Mesenchymal stem cell (in vitro differentiated cells and primary cell): Measurements from ENCODE around the gene TXNDC16.

ENCODE experiments used
- DNase-seq: peaks from one replicate; pipeline ENCODE4 v3.0.0-alpha.2; 2013
- H2AFZ ChIP-seq: one replicate; pipeline ENCODE4 v1.6.1; 2013; ENCODE audit warnings: low read depth, mild to moderate bottlenecking, control low read depth, inconsistent platforms, low read length, moderate library complexity
- H2AK5ac ChIP-seq: 2 replicates; pipeline ENCODE4 v1.6.1; 2013; ENCODE audit warnings: low read length, moderate library complexity, mild to moderate bottlenecking, inconsistent platforms; ENCODE audit not compliant: severe bottlenecking
- H2BK120ac ChIP-seq: one replicate; pipeline ENCODE4 v1.6.1; 2013; ENCODE audit warnings: low read depth, mild to moderate bottlenecking, inconsistent platforms, low read length, moderate library complexity
- H2BK12ac ChIP-seq, 2 experiments: one replicate each; pipeline ENCODE4 v1.6.1; 2013; ENCODE audit warnings: inconsistent platforms in 2 of 2, low read length in 2 of 2, mild to moderate bottlenecking in 2 of 2, moderate library complexity in 2 of 2, control low read depth in 1 of 2
- H2BK15ac ChIP-seq: one replicate; pipeline ENCODE4 v1.6.1; 2013; ENCODE audit warnings: mild to moderate bottlenecking, low read depth, inconsistent platforms; ENCODE audit not compliant: poor library complexity, severe bottlenecking
- H2BK5ac ChIP-seq: 2 replicates; pipeline ENCODE4 v1.6.1; 2013; ENCODE audit warnings: low read depth, mild to moderate bottlenecking, low read length, control low read depth, inconsistent platforms; ENCODE audit not compliant: poor library complexity, severe bottlenecking
- H3K14ac ChIP-seq, 2 experiments: one replicate each; pipeline ENCODE4 v1.6.1; 2013; ENCODE audit warnings: inconsistent platforms in 2 of 2, low read length in 2 of 2, control low read depth in 1 of 2, mild to moderate bottlenecking in 1 of 2, moderate library complexity in 1 of 2
- H3K18ac ChIP-seq, 2 experiments: one replicate each; pipeline ENCODE4 v1.6.1; 2013; ENCODE audit warnings: inconsistent platforms in 2 of 2, low read length in 2 of 2, control low read depth in 1 of 2, low read depth in 1 of 2, mild to moderate bottlenecking in 1 of 2
- H3K23ac ChIP-seq, 2 experiments: one replicate each; pipeline ENCODE4 v1.6.1; 2013; ENCODE audit warnings: inconsistent platforms in 2 of 2, low read length in 2 of 2, mild to moderate bottlenecking in 2 of 2, moderate library complexity in 2 of 2, control low read depth in 1 of 2
- H3K27ac ChIP-seq: 2 replicates; pipeline ENCODE4 v1.5.1; 2013; ENCODE audit warnings: mild to moderate bottlenecking, moderate library complexity, low read length, control low read depth, inconsistent platforms; ENCODE audit not compliant: poor library complexity, severe bottlenecking
- H3K27me3 ChIP-seq, 2 experiments: 2 replicates each; pipeline versions ENCODE4 v1.6.1 to v1.7.0; 2013; ENCODE audit warnings: low read length in 2 of 2, mild to moderate bottlenecking in 2 of 2, moderate library complexity in 2 of 2, control low read depth in 1 of 2, inconsistent platforms in 1 of 2; ENCODE audit not compliant: control insufficient read depth in 1 of 2, insufficient read depth in 1 of 2
- H3K36me3 ChIP-seq, 2 experiments: 2 replicates each; pipeline versions ENCODE4 v1.6.1 to v1.7.0; 2013; ENCODE audit warnings: low read length in 2 of 2, control low read depth in 1 of 2, inconsistent platforms in 1 of 2, low read depth in 1 of 2, mild to moderate bottlenecking in 1 of 2; ENCODE audit not compliant: insufficient read depth in 2 of 2, control insufficient read depth in 1 of 2
- H3K4ac ChIP-seq, 2 experiments: one replicate each; pipeline ENCODE4 v1.6.1; 2013; ENCODE audit warnings: inconsistent platforms in 2 of 2, low read length in 2 of 2, mild to moderate bottlenecking in 2 of 2, moderate library complexity in 2 of 2, control low read depth in 1 of 2, low read depth in 1 of 2
- H3K4me1 ChIP-seq: 2 replicates; pipeline ENCODE4 v1.6.1; 2013; ENCODE audit warnings: low read depth, low read length, control low read depth; ENCODE audit not compliant: control insufficient read depth, insufficient read depth
- H3K4me2 ChIP-seq: 2 replicates; pipeline ENCODE4 v1.6.1; 2013; ENCODE audit warnings: low read length, mild to moderate bottlenecking, inconsistent platforms; ENCODE audit not compliant: poor library complexity, severe bottlenecking
- H3K4me3 ChIP-seq, 2 experiments: 2 replicates each; pipeline versions ENCODE4 v1.5.1 to v1.7.0; 2013; ENCODE audit warnings: low read length in 2 of 2, mild to moderate bottlenecking in 2 of 2, control low read depth in 1 of 2, low read depth in 1 of 2; ENCODE audit not compliant: insufficient read depth in 1 of 2
- H3K79me1 ChIP-seq: replicated peaks from 2 replicates; pipeline ENCODE4 v1.6.1; 2013; ENCODE audit warnings: mild to moderate bottlenecking, control low read depth, low read length, inconsistent platforms; ENCODE audit not compliant: poor library complexity, severe bottlenecking
- H3K9ac ChIP-seq: 2 replicates; pipeline ENCODE4 v1.7.0; 2013; ENCODE audit warnings: mild to moderate bottlenecking, low read length, moderate library complexity
- H3K9me3 ChIP-seq: 2 replicates; pipeline ENCODE4 v1.7.0; 2013; ENCODE audit warnings: mild to moderate bottlenecking, low read length; ENCODE audit not compliant: control insufficient read depth
- H4K8ac ChIP-seq: one replicate; pipeline ENCODE4 v1.6.1; 2013; ENCODE audit warnings: inconsistent platforms, mild to moderate bottlenecking, low read length, moderate library complexity
- H4K91ac ChIP-seq: one replicate; pipeline ENCODE4 v1.6.1; 2013; ENCODE audit warnings: mild to moderate bottlenecking, low read length, inconsistent platforms
- WGBS: methylation state at CpG from one replicate; pipeline ENCODE4 v1.1.7; 2013; ENCODE audit warnings: mixed read lengths; 5-methylcytosine and 5-hydroxymethylcytosine counted together

TXNDC16 gene

DNA sequence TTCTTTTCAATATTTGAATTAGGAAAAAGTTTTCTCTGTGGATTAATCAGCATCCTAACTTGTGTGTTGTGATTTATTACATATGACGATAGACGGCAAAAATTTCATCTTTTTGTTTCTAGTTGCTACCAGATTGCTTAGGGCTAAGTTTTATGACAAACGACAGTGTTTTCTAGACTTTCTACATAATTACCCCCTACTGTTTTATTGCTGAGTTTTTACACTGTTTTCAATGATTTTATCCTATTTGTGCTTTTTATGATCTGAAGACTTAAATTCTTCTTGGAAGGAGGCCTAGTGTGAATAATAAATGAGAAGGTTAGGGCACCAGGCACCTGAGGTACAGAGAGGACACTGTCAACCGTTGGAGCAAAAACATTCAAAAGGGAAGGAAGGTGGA, 88.1 kb downstream of the TXNDC16 start:
- H3K9ac ChIP-seq: no peak overlapping the region
- 92% methylated on average over 2 of the region's 4 CpGs for whole genome bisulfite sequencing
- H3K9me3 ChIP-seq: no peaks in the 10 kb centered on the region
- H2AFZ ChIP-seq: no peak overlapping the region
- no peak overlapping the region for H3K23ac ChIP-seq
- H4K8ac ChIP-seq: no peak overlapping the region
- no peak overlapping the region for H4K91ac ChIP-seq
- H3K14ac ChIP-seq: no peak overlapping the region
- H3K4me2 ChIP-seq: no peak overlapping the region
- H2AK5ac ChIP-seq: no peak overlapping the region
- H3K27me3 ChIP-seq: no peaks in the 10 kb centered on the region
- H2BK12ac ChIP-seq: no peak overlapping the region
- H2BK5ac ChIP-seq: no peak overlapping the region
- H3K4ac ChIP-seq: no peak overlapping the region
- H3K36me3 ChIP-seq: no peaks in the 10 kb centered on the region
- DNase-seq: no peak
- H2BK120ac ChIP-seq: no peak overlapping the region
- H3K4me3 ChIP-seq: no peak overlapping the region
- H3K4me1 ChIP-seq: no peaks in the 10 kb centered on the region
- H3K27ac ChIP-seq: no peak overlapping the region
- no peaks in the 10 kb centered on the region for H3K79me1 ChIP-seq
- no peak overlapping the region for H3K18ac ChIP-seq
- no peak overlapping the region for H2BK15ac ChIP-seq

DNA sequence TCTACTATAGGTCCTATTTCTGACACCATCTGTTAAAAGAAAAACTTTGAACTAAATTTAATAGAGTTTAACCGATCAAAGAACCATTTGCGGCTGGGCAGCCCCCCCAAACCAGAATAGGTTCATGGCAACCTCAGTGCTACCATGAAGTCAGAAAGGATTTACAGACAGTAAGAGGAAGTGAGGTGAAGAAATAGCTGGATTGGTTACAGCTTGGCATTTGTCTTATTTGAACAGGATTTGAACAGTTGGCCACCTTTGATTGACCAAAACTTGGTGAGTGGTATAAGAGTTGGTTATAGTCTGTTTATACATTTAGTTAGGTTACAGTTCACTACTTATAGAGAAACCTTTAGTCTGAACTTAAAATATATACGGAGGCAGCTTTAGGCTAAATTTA, 88.9 kb downstream of the TXNDC16 start:
- no peak overlapping the region for H3K9ac ChIP-seq
- no peak overlapping the region for H3K27ac ChIP-seq
- WGBS: 100% methylated on average over 2 of the region's 3 CpGs
- no peak overlapping the region for H4K8ac ChIP-seq
- H2BK5ac ChIP-seq: no peak overlapping the region
- H2BK12ac ChIP-seq: no peak overlapping the region
- no peak overlapping the region for H3K4me2 ChIP-seq
- no peaks in the 10 kb centered on the region for H3K36me3 ChIP-seq
- H4K91ac ChIP-seq: no peak overlapping the region
- no peak overlapping the region for H3K14ac ChIP-seq
- no peak overlapping the region for H3K23ac ChIP-seq
- no peaks in the 10 kb centered on the region for H3K79me1 ChIP-seq
- no peaks in the 10 kb centered on the region for H3K27me3 ChIP-seq
- H3K4ac ChIP-seq: no peak overlapping the region
- H3K4me1 ChIP-seq: no peaks in the 10 kb centered on the region
- H2AK5ac ChIP-seq: no peak overlapping the region
- H2BK15ac ChIP-seq: no peak overlapping the region
- no peak overlapping the region for H3K18ac ChIP-seq
- H3K4me3 ChIP-seq: no peak overlapping the region
- H3K9me3 ChIP-seq: no peaks in the 10 kb centered on the region
- H2BK120ac ChIP-seq: no peak overlapping the region
- DNase-seq: no peak
- H2AFZ ChIP-seq: no peak overlapping the region

DNA sequence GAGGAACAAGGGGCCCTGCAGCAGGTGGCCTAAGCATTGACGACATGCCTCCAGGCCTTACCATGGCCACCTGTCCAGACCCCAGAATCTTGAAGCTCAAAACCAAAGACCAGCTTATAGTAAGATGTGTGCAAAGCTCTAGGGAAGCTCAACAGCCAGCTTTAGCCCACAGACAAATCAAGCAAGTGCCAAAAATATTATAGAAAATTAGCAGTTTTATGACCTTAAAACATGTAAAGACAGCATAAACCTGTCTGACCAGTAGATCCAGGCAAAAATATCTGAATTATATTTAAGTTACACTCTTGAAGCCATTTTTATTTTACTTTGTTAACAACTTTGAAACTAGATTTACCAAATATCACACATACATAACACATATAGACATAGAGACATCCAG, 90.6 kb downstream of the TXNDC16 start:
- no peaks in the 10 kb centered on the region for H3K79me1 ChIP-seq
- no peak overlapping the region for H2BK15ac ChIP-seq
- no peak overlapping the region for H2BK120ac ChIP-seq
- no peak overlapping the region for H3K18ac ChIP-seq
- H3K4ac ChIP-seq: peak overlapping the region in 1 of 2 experiments; percentile 75
- no peak overlapping the region for H3K9ac ChIP-seq
- no peak overlapping the region for H2AFZ ChIP-seq
- no peaks in the 10 kb centered on the region for H3K4me1 ChIP-seq
- H3K27me3 ChIP-seq: no peaks in the 10 kb centered on the region
- H4K8ac ChIP-seq: no peak overlapping the region
- no peak overlapping the region for H3K14ac ChIP-seq
- H4K91ac ChIP-seq: peak overlapping the region; percentile 50
- no peak overlapping the region for H2BK12ac ChIP-seq
- no peak for DNase-seq
- H3K27ac ChIP-seq: no peak overlapping the region
- H3K23ac ChIP-seq: no peak overlapping the region
- no CpG with 5 or more reads among the region's 1 CpG for WGBS
- H3K4me2 ChIP-seq: no peak overlapping the region
- H3K9me3 ChIP-seq: no peaks in the 10 kb centered on the region
- H2BK5ac ChIP-seq: no peak overlapping the region
- H2AK5ac ChIP-seq: no peak overlapping the region
- H3K36me3 ChIP-seq: no peaks in the 10 kb centered on the region
- no peak overlapping the region for H3K4me3 ChIP-seq

DNA sequence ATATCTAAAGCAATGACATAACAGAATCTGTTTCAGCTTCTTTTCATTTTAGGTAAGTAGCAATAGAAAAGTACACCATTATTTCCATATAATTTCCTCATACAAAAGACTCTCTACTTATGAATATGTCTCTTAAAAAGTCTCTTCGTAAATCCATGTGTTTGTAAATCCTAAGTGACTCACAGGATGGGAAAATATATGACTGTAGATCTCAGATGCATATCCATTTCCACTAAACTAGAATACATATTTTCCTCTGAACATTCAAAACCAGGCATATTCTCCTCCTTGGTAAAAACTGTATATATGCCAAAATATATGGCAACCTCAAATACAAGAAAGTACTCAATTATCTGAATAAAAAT, 93.6 kb downstream of the TXNDC16 start:
- H3K9me3 ChIP-seq: no peaks in the 10 kb centered on the region
- no peak overlapping the region for H3K23ac ChIP-seq
- H3K14ac ChIP-seq: no peak overlapping the region
- H2AK5ac ChIP-seq: no peak overlapping the region
- no peak overlapping the region for H3K4me2 ChIP-seq
- H3K36me3 ChIP-seq: no peaks in the 10 kb centered on the region
- H4K8ac ChIP-seq: no peak overlapping the region
- H3K4me1 ChIP-seq: no peaks in the 10 kb centered on the region
- H3K27ac ChIP-seq: peak overlapping the region; percentile 85
- no peak overlapping the region for H2BK15ac ChIP-seq
- peak; percentile 60 for DNase-seq
- no peak overlapping the region for H2BK120ac ChIP-seq
- H3K4ac ChIP-seq: no peak overlapping the region
- no peak overlapping the region for H3K4me3 ChIP-seq
- H3K9ac ChIP-seq: no peak overlapping the region
- no peaks in the 10 kb centered on the region for H3K27me3 ChIP-seq
- no peak overlapping the region for H2AFZ ChIP-seq
- WGBS: no CpG with 5 or more reads among the region's 1 CpG
- H2BK5ac ChIP-seq: no peak overlapping the region
- no peaks in the 10 kb centered on the region for H3K79me1 ChIP-seq
- H2BK12ac ChIP-seq: no peak overlapping the region
- no peak overlapping the region for H4K91ac ChIP-seq
- no peak overlapping the region for H3K18ac ChIP-seq
